Measurements from ENCODE around the gene NMRK1. TPM values are rescaled to one million over a fixed set of nuclear protein-coding genes. Genes with fewer than 3 reads are reported as not detected.

Gene NMRK1
- total and polyA plus RNA-seq, 2 donors (not counting 3 experiments of a cell fraction or from before 2014, with no cell fraction given), result 24.3 to 32.6 TPM

GRCh38 chr9:75111019-75111622, 23.2 kb upstream of the NMRK1 start:
- POLR2A ChIA-PET, result no interaction called here

More at GRCh38 chr9:75111019-75111622, 23.2 kb upstream of the NMRK1 start:
- no peak overlapping the region for H2AFZ ChIP-seq (ENCODE audit: low read depth, low read length)
- no peaks in the 10 kb centered on the region for H3K36me3 ChIP-seq (ENCODE audit: control insufficient read depth in 2 of 2, extremely low read depth in 1 of 2, insufficient read depth in 2 of 2, low read length in 2 of 2)
- H3K9me3 ChIP-seq (replicated peaks; ENCODE audit: control insufficient read depth, insufficient read depth, low read length), result no peaks in the 10 kb centered on the region
- BruUV-seq (replicated peaks), result no TSS peak
- no peaks in the 10 kb centered on the region for H3K27me3 ChIP-seq (ENCODE audit: control insufficient read depth in 2 of 2, insufficient read depth in 2 of 2, low read length in 2 of 2)
- no peaks in the 10 kb centered on the region for H3K9me1 ChIP-seq (replicated peaks; ENCODE audit: control insufficient read depth, extremely low read depth, insufficient read depth, low read length)
- H3K4me1 ChIP-seq (ENCODE audit: control insufficient read depth, extremely low read depth, insufficient read depth, low read length), result peaks cover 34% of the 10 kb centered on the region
- FAIRE-seq, result peak; percentile 26
- H3K27ac ChIP-seq (ENCODE audit: insufficient read depth, low read depth, low read length), result no peak overlapping the region
- no peak overlapping the region for H3K4me2 ChIP-seq (ENCODE audit: insufficient read depth, low read length)
- no peak for DNase-seq (ENCODE audit: low read depth, low spot score)
- CTCF ChIA-PET, result interaction anchor here (1.3 kb wide), 1 partner anchor 37 kb away, joined by 3 read pairs; no protein-coding TSS in a partner anchor
- intact Hi-C loops (cut with micrococcal nuclease) (no loop called here), dilution Hi-C loops (cut with MboI; ENCODE audit: extremely low pct_ligation_motif_present, low sequenced_read_pairs) (no loop called here)
- no peaks in the 10 kb centered on the region for H4K20me1 ChIP-seq (replicated peaks; ENCODE audit: control insufficient read depth, extremely low read depth, insufficient read depth, low read length)
- no peak overlapping the region for H3K9ac ChIP-seq (replicated peaks; ENCODE audit: extremely low read depth, insufficient read depth, low read length)
- H3K79me2 ChIP-seq (ENCODE audit: control insufficient read depth, insufficient read depth, low read length), result peaks cover 64% of the 10 kb centered on the region
- TF ChIP-seq MYC (IDR thresholded peaks at IDR 0.05; ENCODE audit: low read depth, low read length) (no peak), MAX (IDR thresholded peaks at IDR 0.05; ENCODE audit: insufficient read depth, insufficient read length) (no peak), EZH2 (IDR thresholded peaks at IDR 0.05; ENCODE audit: borderline replicate concordance, low read depth, low read length, severe bottlenecking) (no peak), POLR2AphosphoS5 (IDR thresholded peaks at IDR 0.05; ENCODE audit: insufficient read depth, low read depth, low read length) (no peak), FOS (IDR thresholded peaks at IDR 0.05; ENCODE audit: borderline replicate concordance, insufficient read depth, low read length) (no peak), GATA2 (IDR thresholded peaks at IDR 0.05; ENCODE audit: insufficient read depth, insufficient read length, low read depth, low read length) (no peak), POLR2A (IDR thresholded peaks at IDR 0.05; ENCODE audit: low read depth, low read length) (no peak), JUN (IDR thresholded peaks at IDR 0.05; ENCODE audit: borderline replicate concordance, insufficient read depth, insufficient read length, low read depth) (no peak), CTCF (IDR thresholded peaks at IDR 0.05; ENCODE audit: extremely low read depth in 1 of 2, insufficient read depth in 1 of 2, low read depth in 1 of 2, low read length in 2 of 2) (no peak)
- H3K4me3 ChIP-seq (replicated peaks in 1 of 3; ENCODE audit: insufficient read depth in 1 of 3, low read depth in 1 of 3, low read length in 3 of 3), result no peak overlapping the region

Measured in endothelial cell of umbilical vein (primary cell).